HG03097 (cell line): ENCODE results near the gene SPRED2.
A peak's percentile ranks its signal among the peaks of the same experiment; 100 is the strongest.

Source experiments
- ATAC-seq: cut with Tn5 transposase; IDR thresholded peaks from one replicate; pipeline ENCODE4 v1.9.1; 2021; ENCODE audit not compliant: unreplicated experiment, low FRiP score

The SPRED2 gene

GRCh38 chr2:65432227-65433190 lies at the start of gene SPRED2:
Gene SPRED2 (minus strand): TSS chr2:65432599. CDS start chr2:65431987, 612 bp downstream.
- ATAC-seq = peak; percentile 18

GRCh38 chr2:65481961-65482360 lies 49.6 kb upstream of the SPRED2 start:
- ATAC-seq = no peak

GRCh38 chr2:65479524-65479923 lies 47.1 kb upstream of the SPRED2 start:
- ATAC-seq = no peak

GRCh38 chr2:65478498-65479135 lies 46.2 kb upstream of the SPRED2 start:
- no peak for ATAC-seq

GRCh38 chr2:65477590-65477989 lies 45.2 kb upstream of the SPRED2 start:
- no peak for ATAC-seq

GRCh38 chr2:65476778-65477177 lies 44.4 kb upstream of the SPRED2 start:
- no peak for ATAC-seq

GRCh38 chr2:65475000-65475399 lies 42.6 kb upstream of the SPRED2 start:
- ATAC-seq = no peak

- no peak for ATAC-seq
Measured at GRCh38 chr2:65473045-65473444, 40.6 kb upstream of the SPRED2 start.

- no peak for ATAC-seq
Measured at GRCh38 chr2:65471409-65471808, 39.0 kb upstream of the SPRED2 start.

- ATAC-seq = no peak
Measured at GRCh38 chr2:65466551-65466950, 34.2 kb upstream of the SPRED2 start.

GRCh38 chr2:65465857-65466256 lies 33.5 kb upstream of the SPRED2 start:
- ATAC-seq = no peak

GRCh38 chr2:65465124-65465523 lies 32.7 kb upstream of the SPRED2 start:
- ATAC-seq = no peak

GRCh38 chr2:65464604-65465003 lies 32.2 kb upstream of the SPRED2 start:
- ATAC-seq = no peak

GRCh38 chr2:65458999-65459398 lies 26.6 kb upstream of the SPRED2 start:
- no peak for ATAC-seq

- no peak for ATAC-seq
Measured at GRCh38 chr2:65456886-65457285, 24.5 kb upstream of the SPRED2 start.

- no peak for ATAC-seq
Measured at GRCh38 chr2:65456064-65456463, 23.7 kb upstream of the SPRED2 start.

GRCh38 chr2:65453916-65454315 lies 21.5 kb upstream of the SPRED2 start:
- ATAC-seq = no peak

GRCh38 chr2:65452150-65452895 lies 19.9 kb upstream of the SPRED2 start:
- ATAC-seq = no peak

GRCh38 chr2:65450810-65451209 lies 18.4 kb upstream of the SPRED2 start:
- ATAC-seq = no peak

- no peak for ATAC-seq
Measured at GRCh38 chr2:65450393-65450792, 18.0 kb upstream of the SPRED2 start.
